Stimulated activated naive CD4-positive, alpha-beta T cell treated with Interleukin-2 at 50 U/mL for 16 hours (primary cell): ENCODE data around the gene TGFB3.
"Not testable (repeated sequence)": the region's sequence is repeated elsewhere in the genome, so short reads cannot be mapped to it uniquely, and the experiment has no call there.

ENCODE experiments used
- DNase-seq: peaks from one replicate; lab custom pipeline; 2025; lab: John Stamatoyannopoulos, UW

The TGFB3 gene

DNA sequence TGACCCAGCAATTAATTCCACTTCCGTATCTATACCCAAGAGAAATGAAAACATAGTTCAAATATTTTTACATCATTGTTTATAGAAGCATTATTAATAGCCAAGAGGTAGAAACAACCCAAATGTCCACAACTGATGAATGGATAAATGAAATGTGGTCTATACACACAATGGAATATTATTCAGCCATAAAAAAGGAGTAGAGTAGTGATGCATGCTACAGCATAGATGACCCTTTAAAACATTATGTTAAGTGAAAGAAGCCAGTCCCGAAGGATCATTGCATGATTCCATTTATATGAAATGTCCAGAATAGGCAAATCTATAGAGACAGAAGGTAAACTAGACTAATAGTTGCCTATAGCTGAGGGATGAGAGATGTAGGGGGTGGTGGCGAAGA is 29.3 kb downstream of the TGFB3 start:
- no peak for DNase-seq

DNA sequence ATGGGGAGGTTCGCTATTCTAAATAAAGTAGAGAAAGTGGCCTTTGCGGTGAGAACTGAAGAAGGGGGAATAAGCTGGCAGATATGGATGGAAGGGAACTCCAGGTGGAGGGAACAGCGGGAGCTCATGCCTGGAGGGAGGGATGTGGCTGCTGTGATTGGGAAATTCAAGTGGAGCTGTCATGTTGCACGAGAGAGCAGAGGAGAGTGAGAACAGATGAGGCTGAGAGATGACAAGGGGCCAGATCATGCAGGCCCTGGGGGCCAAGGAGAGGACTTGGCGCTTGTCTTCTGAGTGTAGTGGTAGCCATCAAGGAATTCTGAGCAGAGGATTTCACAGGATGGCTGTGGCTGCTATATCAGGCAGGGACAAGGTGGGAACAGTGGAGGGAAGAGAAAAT is 35.0 kb downstream of the TGFB3 start:
- no peak for DNase-seq

DNA sequence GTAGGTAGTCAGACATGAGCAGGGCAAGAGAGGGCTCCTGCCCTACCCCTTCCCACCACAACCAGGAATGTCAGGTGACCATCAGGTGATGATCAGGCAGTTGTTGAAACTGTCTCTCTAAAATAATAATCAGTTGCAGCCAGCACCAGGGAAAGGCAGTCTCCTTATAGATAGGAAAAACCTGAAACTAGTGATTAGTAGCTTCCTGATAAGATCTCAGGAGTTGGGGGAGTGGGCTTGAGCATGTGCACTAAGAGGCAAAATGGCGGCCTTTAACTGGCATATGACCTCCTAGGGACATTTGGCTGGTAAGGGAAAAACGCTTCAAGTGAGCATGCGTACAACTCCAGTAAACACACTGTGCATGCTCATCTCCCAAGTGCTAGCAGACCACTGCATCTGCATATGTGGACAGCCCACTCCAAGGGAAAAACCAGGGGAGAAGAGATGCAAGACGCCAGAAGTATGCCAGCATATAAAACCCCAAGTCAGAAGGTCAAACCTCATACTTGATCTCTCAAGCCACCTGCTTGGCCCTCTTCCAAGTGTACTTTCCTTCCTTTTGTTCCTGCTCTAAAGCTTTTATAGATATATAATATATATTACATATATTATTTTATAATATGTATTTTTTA is 37.1 kb downstream of the TGFB3 start:
- DNase-seq: no peak

DNA sequence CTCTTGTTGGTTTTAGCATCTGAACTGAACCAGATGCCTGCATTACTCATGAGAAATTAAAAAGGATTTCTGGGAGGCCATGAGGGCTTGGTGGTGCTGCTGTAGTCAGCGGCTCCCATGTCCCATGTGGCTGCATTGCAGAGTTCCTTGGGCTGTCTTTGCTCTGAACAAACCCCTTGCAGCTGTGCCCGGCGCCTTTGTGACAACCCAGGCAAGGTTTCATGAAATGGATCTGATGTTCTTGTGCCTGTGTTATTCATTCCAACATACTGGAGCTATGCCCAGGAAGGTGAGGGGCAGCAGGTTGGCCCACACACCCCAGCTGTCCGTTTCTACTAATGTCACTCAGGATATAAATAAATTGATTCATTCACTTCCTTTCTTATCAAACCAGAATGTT is 40.8 kb downstream of the TGFB3 start:
- no peak for DNase-seq

DNA sequence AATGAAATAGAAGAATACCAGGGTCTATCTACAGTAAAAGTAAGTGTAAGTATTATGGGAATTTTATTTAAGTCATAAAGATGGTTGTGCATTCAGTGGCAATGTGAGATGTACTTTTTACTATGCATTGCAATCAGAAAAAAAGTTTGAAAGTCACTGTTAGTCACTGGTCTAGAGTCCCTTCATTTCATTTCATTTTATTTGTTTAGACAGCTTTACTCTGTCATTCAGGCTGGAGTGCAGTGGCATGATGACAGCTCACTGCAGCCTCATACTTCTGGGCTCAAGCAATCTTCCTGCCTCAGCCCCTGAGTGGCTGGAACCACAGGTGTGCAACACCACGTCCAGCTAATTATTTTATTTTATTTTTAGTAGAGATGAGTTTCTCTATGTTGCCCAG is 42.6 kb downstream of the TGFB3 start:
- DNase-seq: no peak

DNA sequence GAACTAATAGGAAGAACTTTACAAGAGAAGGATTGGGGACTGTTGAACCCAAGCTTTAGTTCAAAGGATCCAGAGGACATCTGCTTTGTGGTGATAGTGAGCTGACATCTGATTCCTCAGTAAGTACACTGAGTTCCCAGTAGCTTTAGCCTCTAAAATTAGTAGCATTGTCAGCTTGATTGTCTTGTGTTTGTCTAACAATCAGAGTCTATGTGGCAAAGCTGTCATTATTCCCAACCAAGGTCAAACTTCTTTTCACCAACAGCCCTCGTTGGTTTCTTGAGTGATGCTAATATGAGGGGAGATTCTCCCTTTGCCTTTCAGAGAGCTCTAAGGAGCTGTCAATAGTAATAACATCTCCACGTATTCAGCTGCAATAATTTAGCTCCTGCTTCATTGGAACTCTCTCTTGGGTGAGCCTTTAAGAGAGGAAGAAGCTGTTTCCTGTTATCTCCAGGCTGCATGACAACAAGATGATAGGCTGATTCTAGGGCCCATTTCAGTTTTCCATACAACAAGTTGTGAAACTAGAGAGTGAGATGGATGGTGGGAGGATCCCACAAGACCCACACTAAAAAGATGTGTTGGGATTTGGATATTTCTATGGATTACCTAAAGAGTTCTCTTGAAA is 46.7 kb downstream of the TGFB3 start:
- no peak for DNase-seq

DNA sequence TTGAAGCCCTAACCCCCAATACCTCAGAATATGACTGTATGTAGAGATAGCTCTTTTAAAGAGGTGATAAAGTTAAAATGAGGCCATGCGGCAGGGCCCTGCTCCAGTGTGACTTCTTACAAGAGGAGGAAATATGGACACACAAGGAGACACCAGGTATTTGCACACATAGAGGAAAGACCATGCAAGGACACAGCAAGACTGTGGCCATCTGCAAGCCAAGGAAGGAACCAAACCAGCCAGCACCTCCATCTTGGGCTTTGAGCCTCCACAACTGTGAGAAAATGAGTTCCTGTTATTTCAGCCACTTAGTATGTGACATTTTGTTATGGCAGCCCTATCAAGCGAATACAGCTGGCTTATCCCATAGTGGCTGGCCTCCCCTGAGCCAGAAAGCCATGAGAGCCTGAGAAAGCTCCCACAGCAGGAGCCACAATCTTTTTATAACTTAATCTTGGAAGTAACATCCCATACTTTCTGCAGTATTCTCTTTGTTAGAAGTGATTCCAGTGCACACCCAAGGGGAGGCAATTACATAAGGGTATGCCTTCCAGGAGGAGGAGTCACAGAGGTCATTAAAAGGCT is 48.0 kb downstream of the TGFB3 start:
- no peak for DNase-seq

DNA sequence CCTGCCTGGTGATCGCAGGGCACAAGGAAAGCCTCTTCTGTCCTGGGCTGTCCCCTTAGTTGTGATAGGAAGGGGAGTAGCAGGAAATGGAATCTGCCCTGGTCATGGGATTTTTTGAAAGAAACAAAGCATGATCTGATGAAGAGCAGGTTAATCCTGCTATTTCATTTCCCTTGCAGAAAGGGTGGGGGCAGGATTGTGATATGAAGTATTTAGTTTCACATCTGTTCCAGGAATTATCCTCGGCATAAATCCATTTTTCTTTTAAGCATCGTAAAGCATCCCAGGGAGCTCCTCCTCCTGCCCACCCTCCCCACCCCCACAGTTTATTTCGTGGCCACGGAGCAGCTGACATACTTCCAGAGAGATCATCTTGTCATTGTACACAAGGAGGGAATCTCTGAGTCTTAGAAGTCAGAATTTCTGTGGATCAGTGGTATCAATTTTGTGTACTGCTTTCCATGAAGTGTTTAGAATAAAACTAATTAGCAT is 53.1 kb downstream of the TGFB3 start:
- DNase-seq: no peak

DNA sequence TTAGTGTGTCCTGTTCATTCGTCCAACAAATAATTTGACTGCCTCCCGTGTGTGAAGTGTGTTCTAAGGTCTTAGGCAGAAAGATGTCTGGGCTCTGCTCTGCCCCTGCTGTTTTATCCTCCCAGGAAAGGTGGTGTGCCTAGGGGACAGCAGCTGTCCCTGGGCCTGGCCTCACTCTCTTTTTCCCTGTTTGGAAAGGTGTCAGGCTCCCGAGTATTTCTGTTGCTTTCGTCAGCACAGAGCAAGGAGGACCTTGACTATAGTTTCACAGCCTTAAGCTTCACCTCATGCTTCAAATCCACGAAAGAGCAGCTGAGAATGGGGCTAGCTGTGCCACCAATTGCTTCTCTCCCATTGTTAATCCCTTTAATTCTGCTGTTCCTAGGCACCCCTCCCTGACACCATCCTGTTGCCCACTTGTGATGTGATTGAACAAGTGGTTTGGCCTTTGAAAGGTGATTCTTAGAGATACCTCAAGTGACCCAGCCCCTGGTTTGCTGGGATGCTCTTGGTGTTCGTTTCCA is 54.2 kb downstream of the TGFB3 start:
- DNase-seq: no peak

DNA sequence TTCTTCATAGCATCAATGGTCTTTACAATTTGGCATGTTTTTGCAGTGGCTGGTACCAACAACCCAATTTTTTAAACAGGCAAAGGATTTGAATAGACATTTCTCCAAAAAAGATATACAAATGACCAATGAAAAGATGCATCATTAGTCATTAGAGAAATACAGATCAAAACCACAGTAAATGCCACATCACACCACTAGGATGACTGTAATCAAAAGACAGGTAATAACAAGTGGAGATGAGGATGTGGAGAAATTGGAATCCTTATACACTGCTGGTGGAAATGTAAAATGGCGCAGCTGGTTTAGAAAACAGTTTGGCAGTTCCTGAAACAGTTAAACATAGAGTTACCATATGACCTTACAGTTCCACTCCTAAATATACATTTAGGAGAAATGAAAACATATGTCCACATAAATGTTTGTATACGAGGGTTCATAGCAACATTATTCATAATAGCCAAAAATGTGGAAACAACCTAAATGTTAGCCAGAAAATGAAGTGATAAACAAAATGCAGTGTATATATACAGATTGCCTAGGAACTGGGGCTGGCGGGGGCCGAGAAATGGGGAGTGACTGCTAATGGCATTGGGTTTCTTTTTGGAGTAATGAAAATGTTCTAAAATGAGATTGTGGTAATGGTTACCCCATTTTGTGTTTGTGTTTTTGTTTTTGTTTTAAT is 55.2 kb downstream of the TGFB3 start:
- no peak for DNase-seq

DNA sequence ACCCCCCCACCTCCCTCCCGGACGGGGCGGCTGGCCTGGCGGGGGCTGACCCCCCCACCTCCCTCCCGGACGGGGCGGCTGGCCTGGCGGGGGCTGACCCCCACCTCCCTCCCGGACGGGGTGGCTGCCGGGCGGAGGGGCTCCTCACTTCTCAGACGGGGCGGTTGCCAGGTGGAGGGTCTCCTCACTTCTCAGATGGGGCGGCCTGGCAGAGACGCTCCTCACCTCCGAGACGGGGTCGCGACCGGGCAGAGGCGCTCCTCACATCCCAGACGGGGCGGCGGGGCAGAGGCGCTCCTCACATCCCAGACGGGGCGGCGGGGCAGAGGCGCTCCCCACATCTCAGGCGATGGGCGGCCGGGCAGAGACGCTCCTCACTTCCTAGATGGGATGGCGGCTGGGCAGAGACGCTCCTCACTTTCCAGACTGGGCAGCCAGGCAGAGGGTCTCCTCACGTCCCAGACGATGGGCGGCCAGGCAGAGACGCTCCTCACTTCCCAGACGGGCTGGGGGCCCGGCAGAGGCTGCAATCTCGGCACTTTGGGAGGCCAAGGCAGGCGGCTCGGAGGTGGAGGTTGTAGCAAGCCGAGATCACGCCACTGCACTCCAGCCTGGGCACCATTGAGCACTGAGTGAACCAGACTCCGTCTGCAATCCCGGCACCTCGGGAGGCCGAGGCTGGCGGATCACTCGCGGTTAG is 56.5 kb downstream of the TGFB3 start:
- DNase-seq: not testable (repeated sequence)

DNA sequence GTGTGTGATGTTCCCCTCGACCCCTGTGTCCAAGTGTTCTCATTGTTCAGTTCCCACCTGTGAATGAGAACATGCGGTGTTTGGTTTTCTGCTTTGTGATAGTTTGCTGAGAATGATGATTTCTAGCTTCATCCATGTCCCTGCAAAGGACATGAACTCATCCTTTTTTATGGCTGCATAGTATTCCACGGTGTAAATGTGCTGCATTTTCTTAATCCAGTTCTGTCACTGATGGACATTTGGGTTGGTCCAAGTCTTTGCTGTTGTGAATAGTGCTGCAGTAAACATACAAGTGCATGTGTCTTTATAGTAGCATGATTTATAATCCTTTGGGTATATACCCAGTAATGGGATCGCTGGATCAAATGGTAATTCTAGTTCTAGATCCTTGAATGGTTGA is 61.4 kb downstream of the TGFB3 start:
- DNase-seq: not testable (repeated sequence)

DNA sequence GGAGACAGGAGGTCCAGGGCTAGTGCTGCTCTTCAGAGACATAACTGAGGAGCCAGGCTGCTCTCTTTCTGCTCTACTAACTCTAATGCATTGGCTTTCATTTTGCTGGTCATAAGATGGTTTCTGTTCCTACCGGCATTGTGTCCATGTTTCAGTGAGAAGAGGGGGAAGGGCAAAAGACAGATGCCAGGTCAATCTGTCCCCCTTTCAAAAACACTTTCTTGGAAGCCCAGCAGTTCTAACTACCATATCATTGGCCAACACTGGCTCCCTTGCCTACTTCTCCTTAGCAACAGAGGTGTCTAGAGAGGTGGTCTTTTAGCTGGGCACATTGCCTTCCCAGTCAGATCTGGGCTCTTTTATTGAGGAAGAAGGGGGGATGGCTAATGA is 63.9 kb downstream of the TGFB3 start:
- no peak for DNase-seq

DNA sequence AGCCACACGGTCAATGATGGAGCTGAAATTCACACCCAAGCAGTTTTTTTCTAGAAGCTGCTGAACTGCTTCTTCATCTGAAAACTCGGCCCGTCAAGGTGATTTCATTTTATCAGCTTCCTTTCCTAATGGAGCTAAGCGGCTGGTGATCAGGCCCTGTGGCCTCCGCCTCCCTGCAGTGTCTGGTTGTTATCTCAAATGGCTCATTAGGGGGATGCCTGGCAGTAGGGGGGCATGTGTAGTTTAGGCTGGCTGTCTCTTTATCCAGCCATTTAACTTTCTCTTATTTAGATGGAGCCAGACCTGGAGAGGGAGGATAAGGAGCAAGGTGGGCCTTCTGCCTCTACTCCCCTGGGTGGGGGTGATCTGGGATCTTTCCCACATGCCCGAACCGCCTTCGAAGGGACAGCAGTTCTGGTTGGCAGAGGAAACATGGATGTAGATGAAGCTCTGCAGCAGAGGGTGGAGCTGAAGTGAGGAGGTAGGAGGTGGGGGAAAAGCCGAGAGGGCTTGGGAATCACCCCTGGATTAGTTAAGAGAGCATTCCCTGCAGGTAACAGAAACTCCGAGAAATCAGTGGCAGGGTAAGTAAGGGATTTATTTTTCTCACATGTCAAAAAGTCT is 64.4 kb downstream of the TGFB3 start:
- DNase-seq: no peak

DNA sequence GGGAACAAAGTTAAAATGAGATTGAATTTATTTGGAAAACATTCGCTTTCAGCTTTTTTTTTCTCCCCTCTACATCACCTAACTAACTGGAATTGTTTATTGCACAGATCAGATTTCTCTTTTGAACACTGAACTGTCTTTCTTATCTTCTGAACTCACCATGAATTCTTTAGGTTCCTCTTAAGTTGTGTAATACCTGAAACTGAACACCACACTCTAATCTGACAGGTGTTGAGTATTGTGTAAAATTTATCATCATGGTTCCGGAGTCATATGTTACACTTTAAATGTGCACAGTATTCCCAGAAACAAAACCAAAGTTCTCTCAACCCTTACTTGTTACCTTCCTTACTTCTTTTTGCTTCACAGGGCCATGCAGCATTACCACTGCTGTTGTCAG is 66.8 kb downstream of the TGFB3 start:
- DNase-seq: no peak

DNA sequence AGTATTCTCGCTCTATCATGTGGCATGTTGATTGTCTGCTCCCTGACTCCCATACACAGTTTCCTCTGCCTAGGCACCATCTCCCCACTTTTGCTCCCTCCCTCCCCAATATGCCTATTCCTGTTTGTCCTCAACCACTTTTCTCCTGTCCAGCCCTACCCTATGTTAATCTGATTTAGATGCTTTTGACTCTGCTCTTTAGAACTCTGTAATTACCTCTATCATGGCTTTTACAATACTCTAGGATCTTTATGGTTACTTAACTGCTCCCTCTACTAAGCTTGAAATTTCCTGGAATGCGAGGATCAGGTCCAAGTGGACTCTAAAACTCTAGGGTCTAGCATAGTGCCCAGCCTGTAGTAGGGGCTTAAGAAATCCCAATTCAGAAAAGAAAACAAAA is 68.6 kb downstream of the TGFB3 start:
- DNase-seq: no peak

DNA sequence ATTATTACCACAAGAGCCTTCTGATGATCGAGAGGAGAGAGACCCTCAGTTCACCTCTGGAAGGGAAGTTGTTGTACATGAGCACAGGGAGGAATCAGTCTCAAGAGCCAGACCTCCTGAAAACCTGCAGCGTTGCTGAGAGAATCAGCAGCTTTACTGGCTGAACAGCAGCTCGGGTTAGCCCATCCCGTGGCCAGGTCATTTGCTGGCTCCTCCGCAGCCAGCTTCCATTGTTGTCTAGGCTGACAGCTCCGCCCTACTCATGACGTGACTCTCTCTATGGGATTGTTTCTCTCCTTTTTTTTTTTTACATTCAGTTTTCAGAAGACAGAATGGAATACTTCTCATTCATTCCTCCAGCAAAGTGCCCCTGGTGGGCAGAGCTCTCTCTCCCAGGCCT is 69.9 kb downstream of the TGFB3 start:
- DNase-seq: no peak

DNA sequence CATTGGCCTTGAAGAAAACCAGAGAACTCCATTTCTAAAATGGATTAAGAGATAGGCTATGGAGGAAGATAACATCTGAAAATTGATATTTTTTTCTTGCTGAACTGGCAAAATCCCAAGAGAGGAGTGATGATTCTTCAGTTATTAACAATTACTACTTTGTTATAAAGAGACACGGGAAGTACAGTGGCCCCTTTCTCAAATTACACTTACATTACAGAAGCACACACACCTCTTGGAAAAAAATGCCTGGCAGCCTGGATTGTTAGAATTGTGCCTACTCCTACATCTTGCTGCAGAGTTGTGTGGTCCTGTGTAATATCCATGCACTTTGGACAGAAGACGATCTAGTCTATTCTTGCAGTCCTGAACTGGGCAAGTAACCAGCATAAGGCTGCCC is 71.7 kb downstream of the TGFB3 start:
- DNase-seq: no peak

DNA sequence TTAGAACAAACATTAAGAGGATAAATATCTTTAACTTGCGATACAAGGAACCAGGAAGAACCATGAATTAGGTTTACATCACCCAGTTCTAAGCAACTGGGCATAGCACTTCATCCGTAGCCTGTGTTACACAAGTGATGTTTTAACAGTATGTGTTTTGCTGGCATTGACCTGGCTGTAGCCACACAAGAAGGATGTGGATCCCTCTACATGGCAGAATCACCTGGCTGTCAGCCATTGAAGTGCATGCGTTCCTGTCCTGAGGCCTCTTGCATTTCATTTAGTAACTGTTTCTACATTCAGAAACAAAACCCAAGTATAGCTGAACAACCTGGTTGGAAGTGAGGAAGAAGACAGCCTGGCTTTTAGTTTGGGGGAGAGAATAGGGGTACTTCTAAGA is 72.2 kb downstream of the TGFB3 start:
- DNase-seq: no peak
